Common myeloid progenitor, CD34-positive (primary cell): Measurements from ENCODE around the gene SIRPA.

Source experiments
- CTCF ChIA-PET: fragments of 350-600 bp; sonication (Branson Sonifier 250); formaldehyde crosslinking; loops from one replicate; lab custom pipeline; 2021; ENCODE audit warnings: antibody characterized with exemption; lab: Charles Lee
- POLR2A ChIA-PET: fragments of 350-600 bp; sonication (Branson Sonifier 250); formaldehyde crosslinking; loops from one replicate; lab custom pipeline; 2021; ENCODE audit warnings: antibody characterized with exemption; lab: Charles Lee
- DNase-seq, 3 donors: peaks; one replicate each; pipeline versions ENCODE4 v3.0.0 to v3.0.0-alpha.2; 2013
- H3K27ac ChIP-seq, 2 experiments: 1 replicate in 1 of 2; 2 replicates in 1 of 2; pipeline ENCODE4 v1.7.0; 2013; ENCODE audit warnings: inconsistent platforms in 2 of 2, low read length in 2 of 2, mild to moderate bottlenecking in 2 of 2, low read depth in 1 of 2, moderate library complexity in 1 of 2; ENCODE audit not compliant: severe bottlenecking in 2 of 2, insufficient read depth in 1 of 2, poor library complexity in 1 of 2
- H3K27me3 ChIP-seq, 5 experiments: replicated peaks in 2 of 5; 1 replicate in 3 of 5; 2 replicates in 2 of 5; pipeline versions ENCODE4 v1.6.1 to v1.7.0; 2013; ENCODE audit warnings: low read length in 4 of 5, mild to moderate bottlenecking in 2 of 5, moderate library complexity in 2 of 5, inconsistent platforms in 1 of 5; ENCODE audit not compliant: insufficient read depth in 5 of 5, control insufficient read depth in 4 of 5
- H3K36me3 ChIP-seq, 4 experiments: 1 replicate in 2 of 4; 2 replicates in 2 of 4; pipeline versions ENCODE4 v1.6.1 to v1.7.0; 2013; ENCODE audit warnings: low read length in 3 of 4, control low read depth in 1 of 4, mild to moderate bottlenecking in 1 of 4; ENCODE audit not compliant: control insufficient read depth in 4 of 4, insufficient read depth in 4 of 4
- H3K4me1 ChIP-seq, 4 experiments: 1 replicate in 3 of 4; 2 replicates in 1 of 4; pipeline versions ENCODE4 v1.6.1 to v1.7.1; 2013; ENCODE audit warnings: low read length in 3 of 4, mild to moderate bottlenecking in 3 of 4, control low read depth in 1 of 4, inconsistent platforms in 1 of 4, moderate library complexity in 1 of 4; ENCODE audit not compliant: control insufficient read depth in 4 of 4, insufficient read depth in 4 of 4; ENCODE audit errors: control extremely low read depth in 1 of 4
- H3K4me3 ChIP-seq, 7 experiments: 1 replicate in 4 of 7; 2 replicates in 3 of 7; pipeline versions ENCODE4 v1.5.1 to v1.7.0; 2013; ENCODE audit warnings: mild to moderate bottlenecking in 7 of 7, low read length in 6 of 7, moderate library complexity in 6 of 7, inconsistent platforms in 2 of 7, low read depth in 2 of 7, control low read depth in 1 of 7; ENCODE audit not compliant: insufficient read depth in 4 of 7, control insufficient read depth in 1 of 7; ENCODE audit errors: extremely low read depth in 1 of 7
- H3K9me3 ChIP-seq, 5 experiments: 1 replicate in 4 of 5; 2 replicates in 1 of 5; pipeline versions ENCODE4 v1.6.1 to v1.7.1; 2013; ENCODE audit warnings: low read length in 4 of 5, mild to moderate bottlenecking in 2 of 5, inconsistent platforms in 1 of 5, low read depth in 1 of 5, moderate library complexity in 1 of 5; ENCODE audit not compliant: control insufficient read depth in 4 of 5, insufficient read depth in 2 of 5; ENCODE audit errors: control extremely low read depth in 1 of 5
- WGBS: methylation state at CpG from one replicate; pipeline ENCODE4 v1.1.5; 2013; ENCODE audit not compliant: insufficient coverage; 5-methylcytosine and 5-hydroxymethylcytosine counted together

The SIRPA gene

DNA sequence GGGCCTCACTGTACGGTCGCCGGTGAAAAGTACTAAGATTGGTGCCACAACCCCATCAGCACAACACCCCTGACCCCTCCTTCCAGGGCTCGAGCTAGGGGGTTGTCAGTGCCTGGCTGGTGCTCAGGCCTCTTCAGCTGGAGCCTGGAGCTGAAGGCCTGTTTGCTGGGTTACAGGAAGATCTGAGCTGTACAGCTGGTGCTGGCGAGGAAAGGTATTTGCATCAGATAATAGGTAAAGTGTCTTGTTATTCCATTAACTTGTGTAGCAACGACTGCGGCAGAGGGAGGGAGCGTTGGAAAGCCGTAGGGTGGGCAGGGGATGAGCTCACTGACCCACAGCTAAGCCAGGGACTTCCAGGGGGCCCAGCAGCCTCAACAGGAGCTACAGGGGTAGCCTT is 15.8 kb upstream of the SIRPA start:
- no peaks in the 10 kb centered on the region for H3K36me3 ChIP-seq
- 85% methylated on average over 9 of the region's 9 CpGs for WGBS
- ChIA-PET POLR2A (interaction anchor here (0.6 kb wide), 1 partner anchor 1339 kb away, joined by 5 read pairs; no protein-coding TSS in a partner anchor), CTCF (interaction anchor here (0.6 to 1.5 kb wide), 2 partner anchors 77 to 278 kb away, joined by 3 to 4 read pairs; no protein-coding TSS in a partner anchor)
- H3K4me1 ChIP-seq: peaks cover 4 to 18% (median 7%) of the 10 kb centered on the region in 4 experiments
- peaks cover 0 to 4% (median 0%) of the 10 kb centered on the region in 5 experiments for H3K9me3 ChIP-seq
- peaks cover 0 to 28% (median 3%) of the 10 kb centered on the region in 5 experiments for H3K27me3 ChIP-seq
- H3K4me3 ChIP-seq: no peak overlapping the region
- DNase-seq: no peak
- H3K27ac ChIP-seq: no peak overlapping the region

DNA sequence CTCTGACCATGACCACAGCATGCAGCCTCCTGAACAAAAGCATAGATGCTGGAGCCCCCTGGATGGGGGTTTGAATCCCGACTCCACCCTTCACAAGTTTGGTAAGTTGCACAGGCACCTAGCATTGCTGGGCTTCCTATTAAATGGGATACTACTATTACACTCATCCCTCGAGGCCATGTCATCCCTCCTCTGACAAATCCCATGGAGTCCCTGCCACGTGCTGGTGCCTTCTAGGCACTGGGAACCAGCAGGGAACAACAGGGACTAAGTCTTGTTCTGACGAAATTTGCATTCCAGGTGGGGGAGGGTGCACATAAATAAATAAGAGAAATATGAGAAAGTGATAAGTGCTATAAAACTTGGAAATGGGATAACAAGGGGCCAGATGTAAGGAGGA is 15.3 kb upstream of the SIRPA start:
- POLR2A ChIA-PET: interaction anchor here (0.6 kb wide), 1 partner anchor 1339 kb away, joined by 5 read pairs; no protein-coding TSS in a partner anchor
- Histone ChIP-seq H3K27ac (no peak overlapping the region), H3K27me3 (peaks cover 0 to 32% (median 5%) of the 10 kb centered on the region in 5 experiments), H3K4me1 (peaks cover 4 to 13% (median 7%) of the 10 kb centered on the region in 4 experiments), H3K4me3 (no peak overlapping the region), H3K9me3 (peaks cover 0 to 4% (median 0%) of the 10 kb centered on the region in 5 experiments), H3K36me3 (no peaks in the 10 kb centered on the region)
- DNase-seq: no peak
- CTCF ChIA-PET: interaction anchor here (1.5 kb wide), 1 partner anchor 78 kb away, joined by 4 read pairs; no protein-coding TSS in a partner anchor
- WGBS: 95% methylated on average over 2 of the region's 4 CpGs

DNA sequence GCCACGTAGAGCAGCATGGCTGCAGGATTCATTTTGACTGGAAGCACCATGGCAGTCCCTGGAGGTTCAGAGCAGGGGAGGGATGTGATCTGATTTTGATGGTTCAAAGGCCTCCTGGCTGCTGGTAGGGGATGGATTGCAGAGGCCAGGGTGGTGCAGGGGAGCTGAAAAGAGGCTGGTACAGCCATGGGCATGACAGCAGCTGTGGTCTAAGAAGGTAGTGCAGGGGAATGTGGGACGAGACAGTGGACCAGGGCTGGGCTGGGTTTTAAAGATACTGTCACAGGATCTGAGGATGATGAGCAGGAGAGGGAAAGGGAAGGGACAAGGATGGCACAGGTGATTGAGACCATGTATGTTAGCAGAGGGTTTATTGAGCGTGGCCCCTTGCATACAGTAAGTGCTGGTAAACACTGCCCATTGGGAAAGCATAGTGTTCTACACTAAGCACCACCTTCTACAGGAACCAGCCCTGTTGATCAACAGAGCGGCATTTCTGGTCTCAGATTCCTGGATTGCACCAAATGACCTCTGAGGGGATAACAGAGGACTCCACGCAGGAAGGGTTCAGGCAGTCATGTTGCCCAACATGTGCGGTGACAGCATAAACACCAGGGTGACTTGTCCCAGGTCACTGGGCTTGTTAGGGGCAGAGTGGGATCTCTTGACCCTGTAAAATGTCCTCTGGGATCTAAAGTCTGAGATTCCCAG is 14.5 kb upstream of the SIRPA start:
- ChIA-PET POLR2A (no interaction called here), CTCF (no interaction called here)
- Histone ChIP-seq H3K4me3 (no peak overlapping the region), H3K36me3 (no peaks in the 10 kb centered on the region), H3K27ac (no peak overlapping the region), H3K27me3 (peaks cover 0 to 36% (median 5%) of the 10 kb centered on the region in 5 experiments), H3K9me3 (peaks cover 0 to 4% (median 0%) of the 10 kb centered on the region in 5 experiments), H3K4me1 (peaks cover 4 to 13% (median 7%) of the 10 kb centered on the region in 4 experiments)
- DNase-seq: no peak
- WGBS: 97% methylated on average over 6 of the region's 6 CpGs

DNA sequence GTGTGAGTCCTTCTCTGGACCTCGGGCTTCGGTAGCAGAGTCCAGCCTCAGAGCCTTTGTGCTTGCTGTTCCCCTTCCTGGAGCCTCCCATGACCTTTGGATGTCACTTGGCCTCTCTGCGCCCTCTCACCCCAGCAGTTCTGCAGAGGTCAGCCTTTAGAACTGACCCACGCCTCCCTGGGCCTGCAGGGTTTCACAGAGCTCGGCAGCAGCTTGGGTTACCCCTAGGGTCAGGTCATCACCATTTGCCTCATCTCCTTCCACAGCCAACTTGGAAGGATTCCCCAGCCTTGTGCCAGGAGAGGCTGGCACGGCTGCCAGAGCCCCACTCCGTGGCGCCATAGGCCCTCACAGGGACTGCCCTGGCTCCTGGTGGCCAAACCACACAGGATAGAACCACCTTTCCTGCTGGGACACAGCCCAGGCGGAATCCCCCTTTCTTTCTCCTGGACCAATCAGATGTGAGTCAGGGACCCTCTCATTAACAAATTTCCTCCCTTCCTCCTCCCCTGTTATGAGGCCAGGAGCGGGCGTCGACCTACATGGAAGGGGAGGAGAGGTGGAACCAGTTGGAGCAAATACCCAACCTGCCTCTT is 13.9 kb upstream of the SIRPA start:
- POLR2A ChIA-PET: no interaction called here
- no peak overlapping the region for H3K27ac ChIP-seq
- H3K4me1 ChIP-seq: peaks cover 4 to 13% (median 7%) of the 10 kb centered on the region in 4 experiments
- DNase-seq: no peak
- H3K36me3 ChIP-seq: no peaks in the 10 kb centered on the region
- WGBS: 68% methylated on average over 9 of the region's 12 CpGs
- H3K9me3 ChIP-seq: peaks cover 0 to 4% (median 0%) of the 10 kb centered on the region in 5 experiments
- no peak overlapping the region for H3K4me3 ChIP-seq
- CTCF ChIA-PET: no interaction called here
- H3K27me3 ChIP-seq: peaks cover 0 to 39% (median 5%) of the 10 kb centered on the region in 5 experiments

DNA sequence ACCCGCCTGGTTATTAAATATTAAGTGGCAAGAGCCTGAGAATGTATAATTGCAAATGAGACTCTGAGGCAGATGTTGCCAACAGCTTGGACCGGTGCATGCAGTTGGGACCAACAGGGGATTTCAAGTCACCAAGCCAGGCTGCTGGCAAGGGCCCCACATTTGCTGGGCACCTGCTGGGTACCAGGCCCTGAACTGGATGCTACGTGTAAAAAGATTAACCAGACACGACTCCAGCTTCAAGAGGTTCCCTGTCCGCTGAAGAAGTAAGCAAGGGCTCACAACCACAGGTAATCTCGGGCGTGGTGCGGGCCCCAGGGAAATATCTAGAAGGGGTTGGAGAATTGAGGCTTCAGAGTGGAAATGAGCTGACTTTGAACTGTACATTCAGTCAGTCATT is 13.2 kb upstream of the SIRPA start:
- ChIA-PET CTCF (interaction anchor here (0.9 kb wide), 1 partner anchor 88 kb away, joined by 4 read pairs; no protein-coding TSS in a partner anchor), POLR2A (no interaction called here)
- DNase-seq: no peak
- H3K4me3 ChIP-seq: no peak overlapping the region
- no peak overlapping the region for H3K27ac ChIP-seq
- H3K4me1 ChIP-seq: peaks cover 4 to 13% (median 7%) of the 10 kb centered on the region in 4 experiments
- peaks cover 0 to 39% (median 10%) of the 10 kb centered on the region in 5 experiments for H3K27me3 ChIP-seq
- H3K36me3 ChIP-seq: no peaks in the 10 kb centered on the region
- H3K9me3 ChIP-seq: peaks cover 0 to 4% (median 0%) of the 10 kb centered on the region in 5 experiments
- WGBS: 97% methylated on average over 5 of the region's 8 CpGs

DNA sequence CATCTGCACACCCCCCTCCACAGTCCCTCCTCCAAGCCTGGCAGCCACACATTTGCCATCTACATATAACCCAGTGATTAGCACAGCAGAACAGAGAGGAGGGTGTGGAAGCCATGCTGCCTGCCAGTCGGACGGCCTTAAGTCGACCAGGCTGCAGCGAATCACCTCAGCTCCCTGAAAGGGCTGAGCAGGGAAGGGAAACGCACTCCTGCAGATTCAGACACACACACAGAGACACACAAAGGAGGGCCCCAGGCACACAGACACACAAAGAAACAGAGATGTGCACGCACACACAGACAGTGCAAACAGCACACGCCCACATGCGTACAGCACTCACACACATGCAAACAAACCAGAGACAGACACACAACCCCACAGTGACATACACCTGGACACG is 11.2 kb upstream of the SIRPA start:
- no peak for DNase-seq
- Histone ChIP-seq H3K4me3 (no peak overlapping the region), H3K27ac (no peak overlapping the region), H3K9me3 (peaks cover 0 to 4% (median 0%) of the 10 kb centered on the region in 5 experiments), H3K4me1 (peaks cover 4 to 14% (median 6%) of the 10 kb centered on the region in 4 experiments), H3K36me3 (no peaks in the 10 kb centered on the region), H3K27me3 (peaks cover 0 to 45% (median 11%) of the 10 kb centered on the region in 5 experiments)
- ChIA-PET CTCF (no interaction called here), POLR2A (no interaction called here)
- WGBS: 68% methylated on average over 6 of the region's 9 CpGs
